IMR-90 (cell line): Measurements from ENCODE around the gene WIPF2. TPM values are rescaled to one million over a fixed set of nuclear protein-coding genes. Genes with fewer than 3 reads are reported as not detected.

Experiments used
- ATAC-seq: fragments of 200-7000 bp; cut with Tn5 transposase; 2 replicates; pipeline ENCODE4 v1.9.1; 2020; ENCODE audit warnings: low read depth, mild to moderate bottlenecking, moderate library complexity
- BruUV-seq: library from RNA; stranded (reverse); fragments of 400-500 nt; replicated peaks from 2 replicates; lab custom pipeline; 2021; lab: Mats Ljungman, UMichigan
- CTCF ChIA-PET: fragments of 300-600 bp; formaldehyde crosslinking; extraction: SDS; loops from one replicate; lab custom pipeline; 2021; ENCODE audit warnings: antibody characterized with exemption; lab: Yijun Ruan, JAX
- POLR2A ChIA-PET: fragments of 300-600 bp; sonication (Branson Sonifier 250); formaldehyde crosslinking; loops from one replicate; lab custom pipeline; 2022; ENCODE audit warnings: antibody characterized with exemption; ENCODE audit not compliant: unreplicated experiment; lab: Charles Lee
- DNase-seq: peaks from one replicate; pipeline ENCODE4 v3.0.0; 2013
- H2AFZ ChIP-seq: replicated peaks from 2 replicates; pipeline ENCODE3; 2013; ENCODE audit warnings: low read length, mild to moderate bottlenecking; ENCODE audit not compliant: poor library complexity
- H2AK5ac ChIP-seq: 2 replicates; pipeline ENCODE4 v1.6.1; 2013; ENCODE audit warnings: low read depth, low read length, inconsistent platforms
- H2AK9ac ChIP-seq: replicated peaks from 2 replicates; pipeline ENCODE3; 2013; ENCODE audit warnings: mild to moderate bottlenecking, low read depth, low read length, moderate library complexity; ENCODE audit not compliant: poor library complexity
- H2BK120ac ChIP-seq: 2 replicates; pipeline ENCODE4 v1.6.1; 2013; ENCODE audit warnings: low read depth, low read length, inconsistent platforms
- H2BK15ac ChIP-seq: 3 replicates; pipeline ENCODE4 v1.6.1; 2013; ENCODE audit warnings: low read depth, low read length, inconsistent platforms
- H2BK20ac ChIP-seq: 2 replicates; pipeline ENCODE4 v1.6.1; 2013; ENCODE audit warnings: low read depth, mild to moderate bottlenecking, inconsistent platforms, low read length, moderate library complexity
- H2BK5ac ChIP-seq: 2 replicates; pipeline ENCODE4 v1.6.1; 2013; ENCODE audit warnings: mild to moderate bottlenecking, low read depth, low read length, inconsistent platforms; ENCODE audit not compliant: poor library complexity, severe bottlenecking
- H3K14ac ChIP-seq: replicated peaks from 2 replicates; pipeline ENCODE4 v1.6.1; 2013; ENCODE audit warnings: low read depth, low read length, inconsistent platforms
- H3K18ac ChIP-seq: 2 replicates; pipeline ENCODE4 v1.6.1; 2013; ENCODE audit warnings: low read depth, low read length, control low read depth
- H3K23ac ChIP-seq: 2 replicates; pipeline ENCODE4 v1.6.1; 2013; ENCODE audit warnings: low read depth, low read length, inconsistent platforms
- H3K27ac ChIP-seq: 2 replicates; pipeline ENCODE4 v1.5.1; 2013; ENCODE audit warnings: mild to moderate bottlenecking, control low read depth, low read length; ENCODE audit not compliant: insufficient read depth
- H3K27me3 ChIP-seq: 2 replicates; pipeline ENCODE4 v1.6.1; 2013; ENCODE audit warnings: low read length; ENCODE audit not compliant: control insufficient read depth, insufficient read depth
- H3K36me3 ChIP-seq: 2 replicates; pipeline ENCODE4 v1.6.1; 2013; ENCODE audit warnings: low read length, mixed read lengths; ENCODE audit not compliant: control insufficient read depth, insufficient read depth
- H3K4ac ChIP-seq: 2 replicates; pipeline ENCODE4 v1.6.1; 2013; ENCODE audit warnings: low read depth, low read length, inconsistent platforms
- H3K4me1 ChIP-seq: 2 replicates; pipeline ENCODE4 v1.6.1; 2013; ENCODE audit warnings: low read length, mixed read lengths; ENCODE audit not compliant: control insufficient read depth, insufficient read depth
- H3K4me2 ChIP-seq: 2 replicates; pipeline ENCODE4 v1.6.1; 2013; ENCODE audit warnings: low read depth, mild to moderate bottlenecking, control low read depth, low read length, moderate library complexity
- H3K4me3 ChIP-seq: 2 replicates; pipeline ENCODE4 v1.5.1; 2013; ENCODE audit warnings: low read depth, mild to moderate bottlenecking, control low read depth, low read length, moderate library complexity; ENCODE audit not compliant: insufficient read depth
- H3K56ac ChIP-seq: 2 replicates; pipeline ENCODE4 v1.6.1; 2013; ENCODE audit warnings: low read length, inconsistent platforms; ENCODE audit not compliant: insufficient read depth; ENCODE audit errors: extremely low read depth
- H3K79me1 ChIP-seq, 2 experiments: 2 replicates each; pipeline ENCODE4 v1.6.1; 2013; ENCODE audit warnings: low read length in 2 of 2, inconsistent platforms in 1 of 2, low read depth in 1 of 2
- H3K9ac ChIP-seq: 2 replicates; pipeline ENCODE4 v1.6.1; 2013; ENCODE audit warnings: low read depth, low read length, control low read depth
- H3K9me1 ChIP-seq: 2 replicates; pipeline ENCODE4 v1.6.1; 2013; ENCODE audit warnings: low read length, inconsistent platforms; ENCODE audit not compliant: insufficient read depth
- H3K9me3 ChIP-seq: 2 replicates; pipeline ENCODE4 v1.6.1; 2013; ENCODE audit warnings: low read length; ENCODE audit not compliant: control insufficient read depth, insufficient read depth
- H4K20me1 ChIP-seq: 2 replicates; pipeline ENCODE4 v1.6.1; 2013; ENCODE audit warnings: low read length, inconsistent platforms; ENCODE audit not compliant: insufficient read depth
- H4K5ac ChIP-seq: 2 replicates; pipeline ENCODE4 v1.6.1; 2013; ENCODE audit warnings: mild to moderate bottlenecking, low read depth, low read length, control low read depth
- H4K8ac ChIP-seq, 2 experiments: 2 replicates each; pipeline ENCODE4 v1.6.1; 2013; ENCODE audit warnings: low read depth in 2 of 2, low read length in 2 of 2, control low read depth in 1 of 2, inconsistent platforms in 1 of 2
- H4K91ac ChIP-seq: 2 replicates; pipeline ENCODE4 v1.6.1; 2013; ENCODE audit warnings: low read depth, low read length, inconsistent platforms; ENCODE audit not compliant: insufficient read depth
- BHLHE40 ChIP-seq: fragments of 150-350 bp; IDR thresholded peaks from 2 replicates; pipeline ENCODE4 v1.6.1; 2016; ENCODE audit warnings: mild to moderate bottlenecking, low read depth, low read length
- POLR2A ChIP-seq: IDR thresholded peaks from 2 replicates; pipeline ENCODE4 v1.6.1; 2012; ENCODE audit warnings: mild to moderate bottlenecking, low read depth, low read length
- RFX5 ChIP-seq: IDR thresholded peaks from 2 replicates; pipeline ENCODE4 v1.8.0; 2012; ENCODE audit warnings: low read depth, mild to moderate bottlenecking, low read length, moderate library complexity
- USF2 ChIP-seq: fragments of 150-350 bp; IDR thresholded peaks from 2 replicates; pipeline ENCODE4 v1.6.1; 2017; ENCODE audit warnings: mild to moderate bottlenecking, antibody characterized with exemption, low read length, low read depth
- WGBS, 2 experiments: methylation state at CpG; one replicate each; pipeline versions ENCODE4 v1.1.5 to v1.1.7; 2013; ENCODE audit warnings: missing lambda C conversion rate in 2 of 2; ENCODE audit not compliant: insufficient read length in 1 of 2; ENCODE audit errors: extremely low coverage in 2 of 2; 5-methylcytosine and 5-hydroxymethylcytosine counted together
- dilution Hi-C: fragments of 300-500 bp; cut with HindIII; formaldehyde crosslinking; loops from one replicate; pipeline ENCODE4 v1.14.3; 2018; ENCODE audit warnings: low sequenced_read_pairs; ENCODE audit not compliant: unreplicated experiment
- in situ Hi-C: fragments of 300-500 bp; cut with MboI; formaldehyde crosslinking; loops from 3 replicates; pipeline ENCODE4 v1.14.3; 2019; ENCODE audit warnings: low sequenced_read_pairs, inconsistent platforms, mixed read lengths
- intact Hi-C: fragments of 100-400 bp; cut with micrococcal nuclease; formaldehyde crosslinking; loops from 2 replicates; pipeline ENCODE4 v1.10.0; 2022
- polyA plus RNA-seq, 3 experiments: library from polyadenylated mRNA; depleted of rRNA; stranded (reverse); fragments of >200 nt; gene quantifications; 2 replicates each; pipeline ENCODE4 v1.2.3, GENCODE V29; 2012; ENCODE audit warnings: low replicate concordance in 1 of 3
- total RNA-seq: library from RNA; depleted of rRNA; stranded (reverse); fragments of >200 nt; gene quantifications from 2 replicates; pipeline ENCODE4 v1.2.3, GENCODE V29; 2012

Gene WIPF2
- total and polyA plus RNA-seq, 2 of the 4 experiments (the other 2 are of a cell fraction), result 2.0 to 8.9 TPM

GRCh38 chr17:40322358-40323315 lies 103.5 kb downstream of the WIPF2 start:
- peak overlapping the region; percentile 75 for H3K18ac ChIP-seq
- peaks cover 58% of the 10 kb centered on the region for H3K4me1 ChIP-seq
- H3K9ac ChIP-seq, result peak overlapping the region; percentile 49
- no peaks in the 10 kb centered on the region for H3K9me3 ChIP-seq
- H3K4me3 ChIP-seq, result peak overlapping the region; percentile 14
- ChIA-PET POLR2A (no interaction called here), CTCF (interaction anchor here (2.1 kb wide), 1 partner anchor 20 kb away, joined by 6 read pairs; no protein-coding TSS in a partner anchor)
- BruUV-seq, result no TSS peak
- H2AFZ ChIP-seq, result peak overlapping the region; percentile 92
- H3K56ac ChIP-seq, result peak overlapping the region; percentile 39; the same call in 1 of the 2 replicates
- peak overlapping the region; percentile 99 for H2AK5ac ChIP-seq
- peak overlapping the region; percentile 78 for H3K27ac ChIP-seq
- H2BK20ac ChIP-seq, result peak overlapping the region; percentile 78
- intact Hi-C loops (no loop called here), in situ Hi-C loops (no loop called here), dilution Hi-C loops (no loop called here)
- peak overlapping the region; percentile 83 to 99 for H4K8ac ChIP-seq
- H3K14ac ChIP-seq, result peak overlapping the region; percentile 96
- peak overlapping the region; percentile 96 for H4K91ac ChIP-seq
- H2BK5ac ChIP-seq, result peak overlapping the region; percentile 90
- peak overlapping the region; percentile 98 for H3K23ac ChIP-seq
- peaks cover 43% of the 10 kb centered on the region for H3K9me1 ChIP-seq
- H4K20me1 ChIP-seq, result peaks cover 73% of the 10 kb centered on the region
- no peak; the same call in 1 of the 2 replicates for ATAC-seq
- H2BK120ac ChIP-seq, result peak overlapping the region; percentile 92
- H4K5ac ChIP-seq, result peak overlapping the region; percentile 87
- H3K4ac ChIP-seq, result peak overlapping the region; percentile 98
- peaks cover 17 to 92% of the 10 kb centered on the region in 2 experiments for H3K79me1 ChIP-seq
- peak overlapping the region; percentile 98 for H2AK9ac ChIP-seq
- TF ChIP-seq USF2 (peak; percentile 95), RFX5 (no peak), BHLHE40 (peak; percentile 34; the same call in 1 of the 2 replicates), POLR2A (peak; percentile 83; the same call in 1 of the 2 replicates)
- no peaks in the 10 kb centered on the region for H3K36me3 ChIP-seq
- peak overlapping the region; percentile 79; the same call in 2 of the 3 replicates for H2BK15ac ChIP-seq
- DNase-seq, result peak; percentile 81
- WGBS, 2 experiments, result 4% methylated on average over 4 of the region's 19 CpGs; no CpG with 5 or more reads in 1 of the 2 experiments
- peak overlapping the region; percentile 87 for H3K4me2 ChIP-seq
- no peaks in the 10 kb centered on the region for H3K27me3 ChIP-seq
